Osteocyte (in vitro differentiated cells): ENCODE results near the gene SLC16A11. TPM values are rescaled to one million over a fixed set of nuclear protein-coding genes. Genes with fewer than 3 reads are reported as not detected.

Experiments used
- DNase-seq: peaks from one replicate; pipeline ENCODE4 v3.0.0; 2021; ENCODE audit warnings: mixed read lengths; ENCODE audit not compliant: unreplicated experiment; ENCODE audit errors: extremely low spot score
- H3K27ac Mint-ChIP-seq: one replicate; pipeline ENCODE4 v1.8.0; 2021; ENCODE audit warnings: mild to moderate bottlenecking, mixed read lengths; ENCODE audit not compliant: unreplicated experiment
- H3K27me3 Mint-ChIP-seq: one replicate; pipeline ENCODE4 v1.8.0; 2021; ENCODE audit warnings: mixed read lengths; ENCODE audit not compliant: unreplicated experiment
- H3K36me3 Mint-ChIP-seq: one replicate; pipeline ENCODE4 v1.8.0; 2021; ENCODE audit warnings: mixed read lengths; ENCODE audit not compliant: unreplicated experiment
- H3K4me1 Mint-ChIP-seq: one replicate; pipeline ENCODE4 v1.8.0; 2021; ENCODE audit warnings: mixed read lengths; ENCODE audit not compliant: unreplicated experiment
- H3K4me3 Mint-ChIP-seq: one replicate; pipeline ENCODE4 v1.8.0; 2021; ENCODE audit warnings: mild to moderate bottlenecking, moderate library complexity, mixed read lengths; ENCODE audit not compliant: unreplicated experiment
- H3K9me3 Mint-ChIP-seq: one replicate; pipeline ENCODE4 v1.8.0; 2021; ENCODE audit warnings: mixed read lengths; ENCODE audit not compliant: unreplicated experiment
- CTCF ChIP-seq: fragments of 200-600 bp; sonication (generic); IDR thresholded peaks from 2 replicates; pipeline ENCODE4 v1.5.0; 2021; ENCODE audit warnings: antibody characterized with exemption, mild to moderate bottlenecking, moderate library complexity
- total RNA-seq: library from RNA; stranded (reverse); gene quantifications from 2 replicates; pipeline ENCODE4 v1.2.1, GENCODE V29; 2021

The SLC16A11 gene
- total RNA-seq, 1 donor from 2014 or later = 0.75 TPM

- no peak for DNase-seq
- Mint-ChIP-seq H3K27ac (no peak overlapping the region), H3K4me3 (no peak overlapping the region), H3K9me3 (no peaks in the 10 kb centered on the region), H3K27me3 (peaks cover under 1% of the 10 kb centered on the region), H3K36me3 (no peaks in the 10 kb centered on the region), H3K4me1 (no peaks in the 10 kb centered on the region)
- no peak for TF ChIP-seq CTCF
Measured at GRCh38 chr17:7029096-7029495, 14.8 kb downstream of the SLC16A11 start.

GRCh38 chr17:7027335-7027734, 16.6 kb downstream of the SLC16A11 start:
- no peak for TF ChIP-seq CTCF
- Mint-ChIP-seq H3K4me3 (no peak overlapping the region), H3K4me1 (peaks cover 4% of the 10 kb centered on the region), H3K27ac (no peak overlapping the region), H3K36me3 (no peaks in the 10 kb centered on the region), H3K9me3 (no peaks in the 10 kb centered on the region), H3K27me3 (peaks cover 15% of the 10 kb centered on the region)
- no peak for DNase-seq

- no peak for TF ChIP-seq CTCF
- H3K36me3 Mint-ChIP-seq = no peaks in the 10 kb centered on the region
- no peak for DNase-seq
- no peaks in the 10 kb centered on the region for H3K9me3 Mint-ChIP-seq
- H3K27me3 Mint-ChIP-seq = peaks cover 15% of the 10 kb centered on the region
- peaks cover 9% of the 10 kb centered on the region for H3K4me1 Mint-ChIP-seq
- H3K27ac Mint-ChIP-seq = no peak overlapping the region
- H3K4me3 Mint-ChIP-seq = no peak overlapping the region
Measured at GRCh38 chr17:7026471-7027115, 17.3 kb downstream of the SLC16A11 start.

- Mint-ChIP-seq H3K4me3 (no peak overlapping the region), H3K36me3 (no peaks in the 10 kb centered on the region), H3K4me1 (peaks cover 16% of the 10 kb centered on the region)
Measured at GRCh38 chr17:7025245-7025644, 18.6 kb downstream of the SLC16A11 start.

GRCh38 chr17:7024402-7024785, 19.5 kb downstream of the SLC16A11 start:
- no peak overlapping the region for H3K27ac Mint-ChIP-seq
- no peaks in the 10 kb centered on the region for H3K36me3 Mint-ChIP-seq
- H3K9me3 Mint-ChIP-seq = no peaks in the 10 kb centered on the region
- peaks cover 22% of the 10 kb centered on the region for H3K4me1 Mint-ChIP-seq
- DNase-seq = no peak
- no peak for TF ChIP-seq CTCF
- no peak overlapping the region for H3K4me3 Mint-ChIP-seq
- peaks cover 15% of the 10 kb centered on the region for H3K27me3 Mint-ChIP-seq

More at GRCh38 chr17:7025245-7025644, 18.6 kb downstream of the SLC16A11 start:
- TF ChIP-seq CTCF = no peak
- Mint-ChIP-seq H3K27ac (no peak overlapping the region), H3K27me3 (peaks cover 15% of the 10 kb centered on the region), H3K9me3 (no peaks in the 10 kb centered on the region)
- DNase-seq = no peak
